NCI-H1048 (cell line): Measurements from ENCODE around the gene USO1.
A peak's percentile ranks its signal among the peaks of the same experiment; 100 is the strongest.

Source experiments
- DNase-seq: peaks from one replicate; lab custom pipeline; 2025; lab: John Stamatoyannopoulos, UW

The USO1 gene

GRCh38 chr4:75843596-75843995, 119.2 kb downstream of the USO1 start:
- no peak for DNase-seq

GRCh38 chr4:75844151-75844662, 119.8 kb downstream of the USO1 start:
- no peak for DNase-seq

- no peak for DNase-seq
Measured at GRCh38 chr4:75845992-75846391, 121.6 kb downstream of the USO1 start.

DNA sequence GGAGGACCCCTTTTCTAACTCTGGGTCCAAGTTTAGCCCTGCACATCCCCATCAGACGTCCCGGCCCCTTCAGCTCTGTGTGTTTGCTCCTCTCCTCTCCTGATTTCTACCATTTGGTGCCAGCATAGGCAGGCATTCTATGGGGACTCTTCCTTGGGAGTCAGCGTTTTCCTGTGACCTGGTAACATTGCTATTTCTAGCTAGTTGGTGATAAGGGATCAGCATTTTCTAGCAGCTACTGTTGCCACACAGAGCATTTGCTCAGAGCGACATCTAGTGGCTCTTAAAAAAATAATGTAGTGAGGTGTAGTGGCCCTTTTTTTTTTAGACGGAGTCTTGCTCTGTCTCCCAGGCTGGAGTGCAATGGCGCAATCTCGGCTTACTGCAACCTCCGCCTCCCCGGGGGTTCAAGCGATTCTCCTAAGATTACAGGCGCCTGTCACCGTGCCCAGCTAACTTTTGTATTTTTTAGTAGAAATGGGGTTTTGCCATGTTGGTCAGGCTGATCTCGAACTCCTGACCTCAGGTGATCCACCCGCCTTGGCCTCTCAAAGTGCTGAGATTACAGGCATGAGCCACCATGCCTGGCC, 123.9 kb downstream of the USO1 start:
- DNase-seq, result peak; percentile 50

GRCh38 chr4:75848891-75849290, 124.5 kb downstream of the USO1 start:
- no peak for DNase-seq

- DNase-seq, result no peak
Measured at GRCh38 chr4:75849461-75849860, 125.1 kb downstream of the USO1 start.

DNA sequence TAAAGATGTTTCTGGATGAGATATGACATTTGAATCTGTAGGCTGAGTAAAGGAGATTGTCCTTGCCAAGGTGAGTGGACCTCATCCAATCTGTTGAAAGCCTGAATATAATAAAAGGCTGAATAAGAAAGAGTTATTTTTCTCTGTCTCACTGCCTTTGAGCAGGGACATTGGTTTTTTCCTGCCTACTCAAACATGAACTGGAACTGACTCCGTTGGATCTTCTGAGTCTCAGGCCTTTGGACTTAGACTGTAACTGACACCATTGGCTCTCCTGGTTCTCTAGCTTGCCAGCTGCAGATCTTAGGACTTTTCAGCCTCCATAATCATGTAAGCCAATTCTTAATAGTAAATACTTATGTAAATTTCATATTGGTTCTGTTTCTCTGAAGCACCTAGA, 134.3 kb downstream of the USO1 start:
- DNase-seq, result no peak

DNA sequence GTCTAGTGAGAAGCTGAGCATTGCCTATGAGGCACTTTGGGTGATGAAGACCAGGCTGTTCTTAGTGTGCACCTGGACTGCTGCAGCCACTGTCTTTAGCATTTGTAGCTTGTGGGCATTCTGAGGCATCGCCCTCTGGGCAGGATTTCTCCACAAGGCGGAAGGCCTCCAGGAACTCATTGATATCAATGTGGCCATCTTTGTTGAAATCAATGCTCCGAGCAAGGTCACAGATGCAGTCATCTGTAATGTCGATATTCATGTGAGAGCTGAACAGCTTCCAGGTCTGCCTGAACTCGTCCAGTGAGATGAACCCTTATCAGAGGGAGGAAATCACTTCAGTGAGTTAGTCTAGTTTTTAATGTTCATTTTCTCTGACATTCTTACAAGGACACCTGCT, 136.2 kb downstream of the USO1 start:
- DNase-seq, result no peak
